HCT116 (cell line): Measurements from ENCODE around the gene ZBTB47. TPM values are rescaled to one million over a fixed set of nuclear protein-coding genes. Genes with fewer than 3 reads are reported as not detected.

Experiments used
- ATAC-seq: fragments of 200-7000 bp; cut with Tn5 transposase; 2 replicates; pipeline ENCODE4 v1.9.1; 2020; ENCODE audit warnings: mild to moderate bottlenecking, moderate library complexity
- BruUV-seq: library from RNA; stranded (reverse); fragments of 400-500 nt; replicated peaks from 2 replicates; lab custom pipeline; 2021; lab: Mats Ljungman, UMichigan
- CTCF ChIA-PET: fragments of 300-600 bp; sonication (Branson Sonifier 250); formaldehyde crosslinking; loops from one replicate; lab custom pipeline; 2021; ENCODE audit warnings: antibody characterized with exemption; lab: Charles Lee
- POLR2A ChIA-PET: fragments of 300-600, 350-600 bp; sonication (Branson Sonifier 250); formaldehyde crosslinking; loops from one replicate; lab custom pipeline; 2021; ENCODE audit warnings: antibody characterized with exemption; lab: Charles Lee
- RAD21 ChIA-PET, 2 experiments: fragments of 300-600 bp; sonication (Branson Sonifier 250); formaldehyde crosslinking; loops; one replicate each; lab custom pipeline; 2023; ENCODE audit warnings: low total read pairs in 2 of 2; ENCODE audit not compliant: uncharacterized antibody in 2 of 2, unreplicated experiment in 2 of 2, low non-redundant PET in 1 of 2; lab: Charles Lee
- DNase-seq: peaks from one replicate; pipeline ENCODE4 v3.0.0-alpha.2; 2010; ENCODE audit warnings: low read depth, low spot score
- H2AFZ ChIP-seq: fragments of 200-600 bp; shearing (Covaris generic), sonication (generic); 2 replicates; pipeline ENCODE4 v1.6.1; 2017; ENCODE audit warnings: low read depth, mixed run types, mixed read lengths, antibody characterized with exemption, low read length; ENCODE audit not compliant: poor library complexity, severe bottlenecking
- H3K27ac ChIP-seq: 2 replicates; pipeline ENCODE4 v1.5.1; 2012; ENCODE audit warnings: low read depth, low read length
- H3K27me3 ChIP-seq: fragments of 200-600 bp; sonication (generic); 2 replicates; pipeline ENCODE4 v1.6.1; 2016; ENCODE audit warnings: mixed run types, low read length, mixed read lengths; ENCODE audit not compliant: insufficient read depth
- H3K36me3 ChIP-seq, 2 experiments: fragments of 200-500 bp in 1 of 2; fragments of 200-600 bp in 1 of 2; sonication (Bioruptor generic) in 1 of 2; sonication (generic) in 1 of 2; 2 replicates each; pipeline versions ENCODE4 v1.5.1 to v1.6.1; 2014 to 2016; ENCODE audit warnings: low read length in 2 of 2, inconsistent platforms in 1 of 2, mixed read lengths in 1 of 2, mixed run types in 1 of 2; ENCODE audit not compliant: insufficient read depth in 2 of 2, control insufficient read depth in 1 of 2
- H3K4me1 ChIP-seq, 2 experiments: fragments of 200-600 bp in 1 of 2; sonication (generic) in 1 of 2; 2 replicates each; pipeline versions ENCODE4 v1.5.1 to v1.6.1; 2012 to 2017; ENCODE audit warnings: low read length in 2 of 2, inconsistent platforms in 1 of 2, mild to moderate bottlenecking in 1 of 2, mixed read lengths in 1 of 2, mixed run types in 1 of 2, moderate library complexity in 1 of 2; ENCODE audit not compliant: insufficient read depth in 2 of 2, control insufficient read depth in 1 of 2
- H3K4me2 ChIP-seq: fragments of 200-600 bp; sonication (generic); 2 replicates; pipeline ENCODE4 v1.6.1; 2017; ENCODE audit warnings: mixed run types, low read length, mixed read lengths
- H3K4me3 ChIP-seq, 2 experiments: fragments of 200-600 bp in 1 of 2; sonication (generic) in 1 of 2; replicated peaks in 1 of 2; 2 replicates each; pipeline ENCODE4 v1.5.1; 2011 to 2016; ENCODE audit warnings: low read length in 2 of 2, control low read depth in 1 of 2, low read depth in 1 of 2, mild to moderate bottlenecking in 1 of 2, mixed read lengths in 1 of 2, mixed run types in 1 of 2
- H3K79me2 ChIP-seq: fragments of 200-600 bp; sonication (generic); 2 replicates; pipeline ENCODE4 v1.6.1; 2017; ENCODE audit warnings: mild to moderate bottlenecking, mixed run types, low read length, moderate library complexity, mixed read lengths; ENCODE audit not compliant: insufficient read depth
- H3K9ac ChIP-seq: fragments of 200-600 bp; sonication (generic); 2 replicates; pipeline ENCODE4 v1.6.1; 2016; ENCODE audit warnings: low read length, mixed read lengths
- H3K9me2 ChIP-seq: fragments of 200-600 bp; sonication (generic), shearing (Covaris generic); 2 replicates; pipeline ENCODE4 v1.6.1; 2017; ENCODE audit warnings: mixed run types, mild to moderate bottlenecking, moderate library complexity; ENCODE audit not compliant: insufficient read depth
- H3K9me3 ChIP-seq, 2 experiments: fragments of 200-500 bp in 1 of 2; fragments of 200-600 bp in 1 of 2; sonication (Bioruptor generic) in 1 of 2; sonication (generic) in 1 of 2; 2 replicates each; pipeline ENCODE4 v1.6.1; 2014 to 2017; ENCODE audit warnings: low read length in 2 of 2, mixed read lengths in 2 of 2, inconsistent platforms in 1 of 2, low read depth in 1 of 2, mild to moderate bottlenecking in 1 of 2, mixed run types in 1 of 2, moderate library complexity in 1 of 2; ENCODE audit not compliant: control insufficient read depth in 1 of 2, insufficient read depth in 1 of 2
- H4K20me1 ChIP-seq: fragments of 200-600 bp; sonication (generic), shearing (Covaris generic); 2 replicates; pipeline ENCODE4 v1.6.1; 2017; ENCODE audit warnings: mixed run types, mild to moderate bottlenecking, moderate library complexity; ENCODE audit not compliant: insufficient read depth
- CBX3 ChIP-seq: IDR thresholded peaks from 2 replicates; pipeline ENCODE4 v1.6.1; 2012; ENCODE audit warnings: low read depth
- CEBPB ChIP-seq: IDR thresholded peaks from 2 replicates; pipeline ENCODE4 v1.6.1; 2012; ENCODE audit warnings: low read depth
- EGR1 ChIP-seq: IDR thresholded peaks from 2 replicates; pipeline ENCODE4 v1.6.1; 2012; ENCODE audit warnings: low read depth
- ELF1 ChIP-seq: IDR thresholded peaks from 2 replicates; pipeline ENCODE4 v1.6.1; 2012; ENCODE audit warnings: low read depth, borderline replicate concordance
- EZH2 ChIP-seq: fragments of 200-600 bp; sonication (generic); IDR thresholded peaks from 2 replicates; pipeline ENCODE4 v1.6.1; 2017; ENCODE audit warnings: antibody characterized with exemption, mixed run types
- EZH2phosphoT487 ChIP-seq: fragments of 200-600 bp; IDR thresholded peaks from 2 replicates; pipeline ENCODE4 v1.6.1; 2018; ENCODE audit warnings: antibody characterized with exemption, borderline replicate concordance
- FOSL1 ChIP-seq: IDR thresholded peaks from 2 replicates; pipeline ENCODE4 v1.6.1; 2012; ENCODE audit warnings: low read depth
- JUND ChIP-seq: IDR thresholded peaks from 2 replicates; pipeline ENCODE4 v1.6.1; 2012
- POLR2A ChIP-seq: IDR thresholded peaks from 2 replicates; pipeline ENCODE4 v1.7.0; 2011; ENCODE audit warnings: borderline replicate concordance; ENCODE audit not compliant: insufficient read depth, insufficient read length; ENCODE audit errors: extremely low read depth
- RAD21 ChIP-seq: IDR thresholded peaks from 2 replicates; pipeline ENCODE4 v1.6.1; 2012; ENCODE audit warnings: low read depth, mild to moderate bottlenecking
- SIN3A ChIP-seq: IDR thresholded peaks from 2 replicates; pipeline ENCODE4 v1.6.1; 2012; ENCODE audit warnings: low read depth
- TCF7L2 ChIP-seq: IDR thresholded peaks from 2 replicates; pipeline ENCODE4 v1.7.0; 2011; ENCODE audit warnings: borderline replicate concordance, inconsistent platforms; ENCODE audit not compliant: insufficient read depth, insufficient read length; ENCODE audit errors: extremely low read depth
- YY1 ChIP-seq: IDR thresholded peaks from 2 replicates; pipeline ENCODE4 v1.6.1; 2011; ENCODE audit warnings: low read length, low read depth, moderate library complexity, mild to moderate bottlenecking; ENCODE audit not compliant: insufficient replicate concordance; ENCODE audit errors: extremely low read depth
- ZNF274 ChIP-seq: fragments of 200-500 bp; sonication (Bioruptor generic); IDR thresholded peaks from 2 replicates; pipeline ENCODE4 v1.6.1; 2014; ENCODE audit warnings: mild to moderate bottlenecking, low read depth, low read length, inconsistent platforms
- intact Hi-C: fragments of 100-400 bp; cut with micrococcal nuclease; formaldehyde crosslinking; loops from 2 replicates; pipeline ENCODE4 v1.10.0; 2022
- total RNA-seq: library from RNA; stranded (reverse); gene quantifications from one replicate; pipeline ENCODE4 v1.2.1, GENCODE V29; 2021; ENCODE audit not compliant: unreplicated experiment
- TF ChIP-seq, protein P1 (sequence below): IDR thresholded peaks from 2 replicates; pipeline ENCODE4 v1.6.1; 2012
- TF ChIP-seq, protein P2 (sequence below): IDR thresholded peaks from 2 replicates; pipeline ENCODE4 v1.6.1; 2012
- TF ChIP-seq, protein P3 (sequence below): IDR thresholded peaks from 2 replicates; pipeline ENCODE4 v1.6.1; 2011; ENCODE audit warnings: mild to moderate bottlenecking, low read length, moderate library complexity; ENCODE audit not compliant: insufficient replicate concordance; ENCODE audit errors: extremely low read depth
- TF ChIP-seq, protein P4 (sequence below), 3 experiments: fragments of 200-600 bp in 1 of 3; sonication (generic) in 1 of 3; IDR thresholded peaks in 2 of 3; conservative IDR thresholded peaks in 1 of 3; 2 replicates each; pipeline ENCODE4 v1.5.1; 2012 to 2017; ENCODE audit warnings: low read depth in 2 of 3, low read length in 2 of 3, antibody characterized with exemption in 1 of 3, borderline replicate concordance in 1 of 3, control low read depth in 1 of 3, mild to moderate bottlenecking in 1 of 3, mixed read lengths in 1 of 3, mixed run types in 1 of 3, moderate library complexity in 1 of 3; ENCODE audit not compliant: insufficient read depth in 1 of 3
- TF ChIP-seq, protein P5 (sequence below): IDR thresholded peaks from 2 replicates; pipeline ENCODE4 v1.6.1; 2012; ENCODE audit warnings: low read depth

Gene ZBTB47
- total RNA-seq, 1 experiment from 2014 or later, result 6.3 TPM

DNA sequence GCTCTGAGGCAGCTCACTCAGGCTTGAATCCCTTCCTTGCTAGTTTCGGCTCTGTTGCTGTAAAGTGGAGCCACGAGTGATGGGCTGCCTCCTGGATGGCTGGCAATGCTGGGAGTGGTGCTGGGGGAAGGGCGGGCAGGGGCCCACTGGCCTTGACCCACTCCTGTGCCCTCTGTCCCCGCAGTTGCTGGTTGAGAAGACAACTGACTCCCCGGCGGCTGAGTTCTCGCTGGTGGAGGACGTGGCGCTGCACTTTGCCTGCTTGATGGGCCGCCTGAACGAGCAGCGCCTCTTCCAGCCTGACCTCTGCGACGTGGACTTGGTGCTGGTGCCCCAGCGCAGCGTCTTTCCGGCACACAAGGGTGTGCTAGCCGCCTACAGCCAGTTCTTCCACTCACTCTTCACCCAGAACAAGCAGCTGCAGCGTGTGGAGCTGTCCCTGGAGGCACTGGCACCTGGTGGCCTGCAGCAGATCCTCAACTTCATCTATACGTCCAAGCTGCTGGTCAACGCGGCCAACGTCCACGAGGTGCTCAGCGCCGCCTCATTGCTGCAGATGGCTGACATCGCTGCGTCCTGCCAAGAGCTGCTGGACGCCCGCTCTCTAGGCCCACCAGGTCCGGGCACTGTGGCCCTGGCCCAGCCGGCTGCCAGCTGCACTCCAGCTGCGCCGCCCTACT is 4.7 kb downstream of the ZBTB47 start:
- Histone ChIP-seq H3K9me3 (no peaks in the 10 kb centered on the region), H3K27ac (no peak overlapping the region), H3K4me3 (no peak overlapping the region), H3K36me3 (0 out of 4 replicates have a peak, but pooled peaks cover 0 to 3% of the 10 kb centered on the region in 2 experiments), H3K9me2 (no peaks in the 10 kb centered on the region)
- TF ChIP-seq, protein P1, sequence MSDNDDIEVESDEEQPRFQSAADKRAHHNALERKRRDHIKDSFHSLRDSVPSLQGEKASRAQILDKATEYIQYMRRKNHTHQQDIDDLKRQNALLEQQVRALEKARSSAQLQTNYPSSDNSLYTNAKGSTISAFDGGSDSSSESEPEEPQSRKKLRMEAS, result no peak
- TF ChIP-seq, protein P2, sequence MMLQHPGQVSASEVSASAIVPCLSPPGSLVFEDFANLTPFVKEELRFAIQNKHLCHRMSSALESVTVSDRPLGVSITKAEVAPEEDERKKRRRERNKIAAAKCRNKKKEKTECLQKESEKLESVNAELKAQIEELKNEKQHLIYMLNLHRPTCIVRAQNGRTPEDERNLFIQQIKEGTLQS, result no peak
- TF ChIP-seq POLR2A (no peak), SIN3A (no peak), ZNF274 (no peak), EZH2 (no peak), CBX3 (no peak), EGR1 (no peak), CEBPB (no peak), JUND (no peak), EZH2phosphoT487 (no peak), TCF7L2 (no peak), FOSL1 (no peak), ELF1 (no peak), RAD21 (no peak), YY1 (no peak)
- TF ChIP-seq, protein P3, sequence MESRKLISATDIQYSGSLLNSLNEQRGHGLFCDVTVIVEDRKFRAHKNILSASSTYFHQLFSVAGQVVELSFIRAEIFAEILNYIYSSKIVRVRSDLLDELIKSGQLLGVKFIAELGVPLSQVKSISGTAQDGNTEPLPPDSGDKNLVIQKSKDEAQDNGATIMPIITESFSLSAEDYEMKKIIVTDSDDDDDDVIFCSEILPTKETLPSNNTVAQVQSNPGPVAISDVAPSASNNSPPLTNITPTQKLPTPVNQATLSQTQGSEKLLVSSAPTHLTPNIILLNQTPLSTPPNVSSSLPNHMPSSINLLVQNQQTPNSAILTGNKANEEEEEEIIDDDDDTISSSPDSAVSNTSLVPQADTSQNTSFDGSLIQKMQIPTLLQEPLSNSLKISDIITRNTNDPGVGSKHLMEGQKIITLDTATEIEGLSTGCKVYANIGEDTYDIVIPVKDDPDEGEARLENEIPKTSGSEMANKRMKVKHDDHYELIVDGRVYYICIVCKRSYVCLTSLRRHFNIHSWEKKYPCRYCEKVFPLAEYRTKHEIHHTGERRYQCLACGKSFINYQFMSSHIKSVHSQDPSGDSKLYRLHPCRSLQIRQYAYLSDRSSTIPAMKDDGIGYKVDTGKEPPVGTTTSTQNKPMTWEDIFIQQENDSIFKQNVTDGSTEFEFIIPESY, result no peak
- TF ChIP-seq, protein P4, sequence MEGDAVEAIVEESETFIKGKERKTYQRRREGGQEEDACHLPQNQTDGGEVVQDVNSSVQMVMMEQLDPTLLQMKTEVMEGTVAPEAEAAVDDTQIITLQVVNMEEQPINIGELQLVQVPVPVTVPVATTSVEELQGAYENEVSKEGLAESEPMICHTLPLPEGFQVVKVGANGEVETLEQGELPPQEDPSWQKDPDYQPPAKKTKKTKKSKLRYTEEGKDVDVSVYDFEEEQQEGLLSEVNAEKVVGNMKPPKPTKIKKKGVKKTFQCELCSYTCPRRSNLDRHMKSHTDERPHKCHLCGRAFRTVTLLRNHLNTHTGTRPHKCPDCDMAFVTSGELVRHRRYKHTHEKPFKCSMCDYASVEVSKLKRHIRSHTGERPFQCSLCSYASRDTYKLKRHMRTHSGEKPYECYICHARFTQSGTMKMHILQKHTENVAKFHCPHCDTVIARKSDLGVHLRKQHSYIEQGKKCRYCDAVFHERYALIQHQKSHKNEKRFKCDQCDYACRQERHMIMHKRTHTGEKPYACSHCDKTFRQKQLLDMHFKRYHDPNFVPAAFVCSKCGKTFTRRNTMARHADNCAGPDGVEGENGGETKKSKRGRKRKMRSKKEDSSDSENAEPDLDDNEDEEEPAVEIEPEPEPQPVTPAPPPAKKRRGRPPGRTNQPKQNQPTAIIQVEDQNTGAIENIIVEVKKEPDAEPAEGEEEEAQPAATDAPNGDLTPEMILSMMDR (IDR thresholded peaks at IDR 0.05 in 2 of 3, conservative IDR thresholded peaks at IDR 0.05 in 1 of 3; ENCODE audit: borderline replicate concordance in 1 of 3, insufficient read depth in 1 of 3, low read depth in 2 of 3, low read length in 2 of 3), result no peak
- TF ChIP-seq, protein P5, sequence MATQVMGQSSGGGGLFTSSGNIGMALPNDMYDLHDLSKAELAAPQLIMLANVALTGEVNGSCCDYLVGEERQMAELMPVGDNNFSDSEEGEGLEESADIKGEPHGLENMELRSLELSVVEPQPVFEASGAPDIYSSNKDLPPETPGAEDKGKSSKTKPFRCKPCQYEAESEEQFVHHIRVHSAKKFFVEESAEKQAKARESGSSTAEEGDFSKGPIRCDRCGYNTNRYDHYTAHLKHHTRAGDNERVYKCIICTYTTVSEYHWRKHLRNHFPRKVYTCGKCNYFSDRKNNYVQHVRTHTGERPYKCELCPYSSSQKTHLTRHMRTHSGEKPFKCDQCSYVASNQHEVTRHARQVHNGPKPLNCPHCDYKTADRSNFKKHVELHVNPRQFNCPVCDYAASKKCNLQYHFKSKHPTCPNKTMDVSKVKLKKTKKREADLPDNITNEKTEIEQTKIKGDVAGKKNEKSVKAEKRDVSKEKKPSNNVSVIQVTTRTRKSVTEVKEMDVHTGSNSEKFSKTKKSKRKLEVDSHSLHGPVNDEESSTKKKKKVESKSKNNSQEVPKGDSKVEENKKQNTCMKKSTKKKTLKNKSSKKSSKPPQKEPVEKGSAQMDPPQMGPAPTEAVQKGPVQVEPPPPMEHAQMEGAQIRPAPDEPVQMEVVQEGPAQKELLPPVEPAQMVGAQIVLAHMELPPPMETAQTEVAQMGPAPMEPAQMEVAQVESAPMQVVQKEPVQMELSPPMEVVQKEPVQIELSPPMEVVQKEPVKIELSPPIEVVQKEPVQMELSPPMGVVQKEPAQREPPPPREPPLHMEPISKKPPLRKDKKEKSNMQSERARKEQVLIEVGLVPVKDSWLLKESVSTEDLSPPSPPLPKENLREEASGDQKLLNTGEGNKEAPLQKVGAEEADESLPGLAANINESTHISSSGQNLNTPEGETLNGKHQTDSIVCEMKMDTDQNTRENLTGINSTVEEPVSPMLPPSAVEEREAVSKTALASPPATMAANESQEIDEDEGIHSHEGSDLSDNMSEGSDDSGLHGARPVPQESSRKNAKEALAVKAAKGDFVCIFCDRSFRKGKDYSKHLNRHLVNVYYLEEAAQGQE, result no peak
- TF ChIP-seq, all 23 proteins: peak for 0
- DNase-seq, result no peak
- ChIA-PET POLR2A (no interaction called here), CTCF (no interaction called here), RAD21 (no interaction called here)
- Histone ChIP-seq H3K9ac (no peak overlapping the region), H4K20me1 (no peaks in the 10 kb centered on the region), H2AFZ (no peak overlapping the region), H3K27me3 (no peaks in the 10 kb centered on the region), H3K79me2 (peaks cover 12% of the 10 kb centered on the region; the same call in 1 of the 2 replicates), H3K4me1 (peaks cover 16 to 31% of the 10 kb centered on the region in 2 experiments), H3K4me2 (no peak overlapping the region)
- intact Hi-C loops, result no loop called here
- no TSS peak for BruUV-seq
- ATAC-seq, result no peak
